Prostate gland (tissue), 2 donors: ENCODE results near the gene LZTR1. TPM values are rescaled to one million over a fixed set of nuclear protein-coding genes. Genes with fewer than 3 reads are reported as not detected.

Experiments
- DNase-seq: peaks from one replicate; pipeline ENCODE4 v3.0.0-alpha.2; 2019; ENCODE audit warnings: low spot score
- H3K27ac ChIP-seq, 2 donors: fragments of 200-600 bp; sonication (generic); 2 replicates each; pipeline ENCODE4 v1.5.1; 2017 to 2019
- H3K27me3 ChIP-seq: fragments of 200-600 bp; sonication (generic); replicated peaks from 2 replicates; pipeline ENCODE4 v1.5.1; 2019; ENCODE audit not compliant: insufficient read depth
- H3K36me3 ChIP-seq, 2 donors: fragments of 200-600 bp; sonication (generic); 1 replicate in 1 of 2; 2 replicates in 1 of 2; pipeline versions ENCODE4 v1.5.1 to v1.8.1; 2017 to 2019
- H3K4me1 ChIP-seq: fragments of 200-600 bp; sonication (generic); replicated peaks from 2 replicates; pipeline ENCODE4 v1.5.1; 2019
- H3K4me3 ChIP-seq, 2 donors: fragments of 200-600 bp; sonication (generic); 2 replicates each; pipeline ENCODE4 v1.5.1; 2017 to 2019
- H3K9me3 ChIP-seq: fragments of 200-600 bp; sonication (generic); 2 replicates; pipeline ENCODE4 v1.5.1; 2017
- CTCF ChIP-seq, 4 experiments: fragments of 200-600 bp in 2 of 4; fragments of 450-650 bp in 2 of 4; sonication (generic) in 2 of 4; IDR thresholded peaks; 1 replicate in 3 of 4; 2 replicates in 1 of 4; pipeline ENCODE4 v1.5.1; 2016 to 2019; ENCODE audit warnings: antibody characterized with exemption in 4 of 4, mild to moderate bottlenecking in 2 of 4, moderate library complexity in 2 of 4
- POLR2A ChIP-seq: fragments of 450-650 bp; IDR thresholded peaks from one replicate; pipeline ENCODE4 v1.6.1; 2016; ENCODE audit warnings: antibody characterized with exemption, mild to moderate bottlenecking
- POLR2AphosphoS5 ChIP-seq: sonication (generic); formaldehyde crosslinking; IDR thresholded peaks from one replicate; pipeline ENCODE4 v1.6.1; 2017; ENCODE audit warnings: antibody characterized with exemption
- WGBS: methylation state at CpG from one replicate; pipeline ENCODE4 v1.1.5; 2018; 5-methylcytosine and 5-hydroxymethylcytosine counted together
- intact Hi-C: fragments of 100-400 bp; cut with DNase I; formaldehyde crosslinking; loops from one replicate; pipeline ENCODE4 v1.14.2; 2022
- total RNA-seq, 2 donors: library from RNA; depleted of rRNA; stranded (reverse); fragments of >200 nt; gene quantifications; one replicate each; pipeline ENCODE4 v1.1.0, GENCODE V29; 2016

LZTR1 gene
- total RNA-seq, 2 donors from 2014 or later, result 41.5 to 48.9 TPM

GRCh38 chr22:20998411-20999336 lies 16.6 kb downstream of the LZTR1 start:
- H3K4me3 ChIP-seq, result no peak overlapping the region
- peaks cover 0 to 11% of the 10 kb centered on the region in 2 donors for H3K36me3 ChIP-seq
- H3K27ac ChIP-seq, result no peak overlapping the region
- DNase-seq, result no peak
- TF ChIP-seq CTCF (IDR thresholded peaks at IDR 0.05), result no peak
- TF ChIP-seq POLR2A, result no peak
- TF ChIP-seq POLR2AphosphoS5, result no peak
- intact Hi-C loops, result no loop called here
- H3K4me1 ChIP-seq, result peaks cover 16% of the 10 kb centered on the region
- H3K9me3 ChIP-seq, result no peaks in the 10 kb centered on the region
- H3K27me3 ChIP-seq, result no peaks in the 10 kb centered on the region
- 60% methylated on average over 7 of the region's 7 CpGs for WGBS

DNA sequence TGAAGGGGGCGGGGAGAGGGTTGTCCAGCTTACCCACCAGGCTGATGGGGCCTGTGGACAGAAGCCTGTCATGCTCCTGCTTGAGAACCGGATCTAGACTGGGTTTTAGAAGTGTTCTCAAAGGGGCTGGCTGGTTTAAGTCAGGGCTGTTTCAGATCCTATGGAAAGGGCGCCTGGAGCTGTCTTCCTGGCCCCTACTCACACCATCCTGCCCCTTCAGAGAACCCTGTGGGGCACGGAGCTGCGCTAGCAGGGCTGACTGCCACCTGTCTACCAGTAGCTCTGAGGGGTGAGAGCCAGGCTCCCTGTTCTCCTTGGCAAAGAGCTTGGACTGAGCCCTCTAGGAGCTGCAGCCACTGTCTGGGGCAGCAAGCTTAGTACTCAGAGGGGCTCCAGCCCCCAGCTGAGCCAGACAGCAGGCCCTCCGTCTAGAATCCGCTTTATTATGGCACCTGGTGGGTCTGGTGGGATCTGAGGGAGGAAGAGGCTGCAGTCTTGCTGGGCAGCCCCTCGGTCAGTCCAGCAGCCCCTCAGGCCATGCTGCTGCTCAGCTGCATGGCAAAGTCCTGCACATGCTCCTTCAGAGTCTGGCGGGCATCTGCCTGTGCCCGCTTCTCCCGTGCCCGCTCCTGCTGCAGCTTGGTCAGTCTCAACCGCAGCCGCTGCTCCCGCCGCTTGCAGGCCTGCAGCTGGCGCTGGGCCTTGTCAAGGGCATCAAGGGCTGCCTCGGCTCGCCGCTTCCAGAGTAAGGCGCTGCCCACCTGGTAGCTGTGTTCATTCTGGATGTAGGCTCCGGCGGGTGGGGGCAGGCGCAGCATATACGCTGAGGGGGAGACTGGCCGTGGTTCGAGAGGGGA lies 17.5 kb downstream of the LZTR1 start:
- DNase-seq, result no peak
- H3K27me3 ChIP-seq, result no peaks in the 10 kb centered on the region
- peaks cover 16% of the 10 kb centered on the region for H3K4me1 ChIP-seq
- no peaks in the 10 kb centered on the region for H3K9me3 ChIP-seq
- 85% methylated on average over 21 of the region's 27 CpGs for WGBS
- TF ChIP-seq POLR2A (no peak), CTCF (IDR thresholded peaks at IDR 0.05) (no peak), POLR2AphosphoS5 (no peak)
- H3K36me3 ChIP-seq, result peaks cover 0 to 11% of the 10 kb centered on the region in 2 donors
- peak overlapping the region in 1 of 2 donors; percentile 97 for H3K27ac ChIP-seq
- peak overlapping the region in 1 of 2 donors; percentile 66 for H3K4me3 ChIP-seq
- intact Hi-C loops, result loop anchor here (5.0 kb wide), 1 partner anchor 82 kb away; the partner anchor contains the start of gene CRKL

- TF ChIP-seq POLR2A (no peak), CTCF (IDR thresholded peaks at IDR 0.05) (no peak), POLR2AphosphoS5 (no peak)
- Histone ChIP-seq H3K4me1 (peaks cover 16% of the 10 kb centered on the region), H3K27me3 (no peaks in the 10 kb centered on the region), H3K9me3 (no peaks in the 10 kb centered on the region), H3K36me3 (peaks cover 0 to 11% of the 10 kb centered on the region in 2 donors), H3K27ac (peak overlapping the region; percentile 96 to 97), H3K4me3 (peak overlapping the region; percentile 57 to 66)
- no peak for DNase-seq
- intact Hi-C loops, result loop anchor here (5.0 kb wide), 1 partner anchor 83 kb away; the partner anchor contains the start of gene CRKL
- 31% methylated on average over 21 of the region's 22 CpGs for WGBS
These were observed 18.3 kb downstream of the LZTR1 start for GRCh38 chr22:21000207-21000986.

DNA sequence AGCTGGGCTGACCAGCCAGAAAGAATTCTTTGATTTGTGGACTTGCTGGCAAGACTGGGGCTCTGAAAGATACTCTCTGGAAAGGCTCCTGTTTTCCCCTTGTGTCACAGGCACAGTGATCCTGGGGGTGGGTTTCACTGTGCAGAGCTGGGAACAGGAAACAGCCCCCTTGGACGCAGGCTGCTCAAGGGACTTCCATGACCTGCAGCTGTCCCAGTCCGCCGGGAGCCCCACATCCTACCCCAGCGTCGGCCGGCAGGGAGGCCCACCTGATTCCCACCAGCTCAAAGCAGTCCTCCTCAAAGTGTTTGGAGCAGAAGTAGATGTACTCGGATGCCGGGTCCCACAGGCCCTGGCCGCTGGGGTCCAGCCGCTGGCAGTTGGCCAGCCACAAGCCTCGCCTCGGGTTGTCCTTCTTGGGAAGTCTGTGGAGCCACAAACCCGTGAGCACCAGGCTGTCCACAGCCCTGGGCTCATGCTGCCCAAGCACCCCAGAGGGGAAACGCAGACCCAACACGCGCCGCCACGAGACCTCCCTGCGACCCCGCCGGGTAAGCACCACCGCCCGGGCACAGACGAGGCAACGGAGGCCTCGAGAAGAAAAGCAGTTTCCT lies 19.0 kb downstream of the LZTR1 start:
- Histone ChIP-seq H3K9me3 (no peaks in the 10 kb centered on the region), H3K4me3 (peak overlapping the region; percentile 57 to 66), H3K27me3 (no peaks in the 10 kb centered on the region), H3K36me3 (peaks cover 0 to 11% of the 10 kb centered on the region in 2 donors), H3K27ac (peak overlapping the region; percentile 96 to 97), H3K4me1 (peaks cover 16% of the 10 kb centered on the region)
- intact Hi-C loops, result loop anchor here (5.0 kb wide), 1 partner anchor 84 kb away; the partner anchor contains the start of gene CRKL
- 3% methylated on average over 18 of the region's 26 CpGs for WGBS
- TF ChIP-seq POLR2AphosphoS5, result no peak
- no peak for TF ChIP-seq POLR2A
- no peak for TF ChIP-seq CTCF (IDR thresholded peaks at IDR 0.05)
- DNase-seq, result no peak
